ENCODE data around the gene TRUB1. TPM values are rescaled to one million over a fixed set of nuclear protein-coding genes. Genes with fewer than 3 reads are reported as not detected.

Gene TRUB1
- total and polyA plus RNA-seq, 2 donors (not counting 1 experiment from before 2014, with no cell fraction given) = 19.6 to 38.5 TPM

- no peak overlapping the region for H2AFZ ChIP-seq (ENCODE audit: low read length)
- H3K9me3 ChIP-seq (ENCODE audit: control insufficient read depth, insufficient read depth, low read depth, low read length) = no peaks in the 10 kb centered on the region
- TF ChIP-seq, protein P1, sequence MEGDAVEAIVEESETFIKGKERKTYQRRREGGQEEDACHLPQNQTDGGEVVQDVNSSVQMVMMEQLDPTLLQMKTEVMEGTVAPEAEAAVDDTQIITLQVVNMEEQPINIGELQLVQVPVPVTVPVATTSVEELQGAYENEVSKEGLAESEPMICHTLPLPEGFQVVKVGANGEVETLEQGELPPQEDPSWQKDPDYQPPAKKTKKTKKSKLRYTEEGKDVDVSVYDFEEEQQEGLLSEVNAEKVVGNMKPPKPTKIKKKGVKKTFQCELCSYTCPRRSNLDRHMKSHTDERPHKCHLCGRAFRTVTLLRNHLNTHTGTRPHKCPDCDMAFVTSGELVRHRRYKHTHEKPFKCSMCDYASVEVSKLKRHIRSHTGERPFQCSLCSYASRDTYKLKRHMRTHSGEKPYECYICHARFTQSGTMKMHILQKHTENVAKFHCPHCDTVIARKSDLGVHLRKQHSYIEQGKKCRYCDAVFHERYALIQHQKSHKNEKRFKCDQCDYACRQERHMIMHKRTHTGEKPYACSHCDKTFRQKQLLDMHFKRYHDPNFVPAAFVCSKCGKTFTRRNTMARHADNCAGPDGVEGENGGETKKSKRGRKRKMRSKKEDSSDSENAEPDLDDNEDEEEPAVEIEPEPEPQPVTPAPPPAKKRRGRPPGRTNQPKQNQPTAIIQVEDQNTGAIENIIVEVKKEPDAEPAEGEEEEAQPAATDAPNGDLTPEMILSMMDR (conservative IDR thresholded peaks at IDR 0.05 in 1 of 2, IDR thresholded peaks at IDR 0.05 in 1 of 2; ENCODE audit: low read depth in 1 of 2, low read length in 2 of 2) = no peak
- no peak for TF ChIP-seq EZH2 (IDR thresholded peaks at IDR 0.05; ENCODE audit: low read length, missing control alignments)
- H3K27ac ChIP-seq (ENCODE audit: insufficient read depth, low read length) = no peak overlapping the region
- no peaks in the 10 kb centered on the region for H4K20me1 ChIP-seq (ENCODE audit: control insufficient read depth, extremely low read depth, insufficient read depth, low read length)
- no peak for DNase-seq (ENCODE audit: low read depth in 2 of 2)
- H3K36me3 ChIP-seq (ENCODE audit: control insufficient read depth, insufficient read depth, low read length) = no peaks in the 10 kb centered on the region
- H3K27me3 ChIP-seq (ENCODE audit: control insufficient read depth, insufficient read depth, low read length) = no peaks in the 10 kb centered on the region
- H3K4me1 ChIP-seq (ENCODE audit: control insufficient read depth, extremely low read depth, insufficient read depth, low read length) = no peaks in the 10 kb centered on the region
- no peak overlapping the region for H3K9ac ChIP-seq (ENCODE audit: insufficient read depth, low read length)
- no peak overlapping the region for H3K4me2 ChIP-seq (ENCODE audit: extremely low read depth, insufficient read depth, low read length)
- no peak overlapping the region for H3K4me3 ChIP-seq (replicated peaks in 1 of 4; ENCODE audit: control extremely low read depth in 1 of 4, insufficient read depth in 1 of 4, low read depth in 3 of 4, low read length in 4 of 4)
- H3K79me2 ChIP-seq (ENCODE audit: control insufficient read depth, insufficient read depth, low read length) = no peaks in the 10 kb centered on the region
Observed at GRCh38 chr10:114973997-114974396, 36.0 kb downstream of the TRUB1 start.

GRCh38 chr10:114974625-114975024 is 36.6 kb downstream of the TRUB1 start:
- no peaks in the 10 kb centered on the region for H3K36me3 ChIP-seq (ENCODE audit: control insufficient read depth, insufficient read depth, low read length)
- no peaks in the 10 kb centered on the region for H4K20me1 ChIP-seq (ENCODE audit: control insufficient read depth, extremely low read depth, insufficient read depth, low read length)
- H3K4me3 ChIP-seq (replicated peaks in 1 of 4; ENCODE audit: control extremely low read depth in 1 of 4, insufficient read depth in 1 of 4, low read depth in 3 of 4, low read length in 4 of 4) = no peak overlapping the region
- no peak overlapping the region for H3K4me2 ChIP-seq (ENCODE audit: extremely low read depth, insufficient read depth, low read length)
- no peak overlapping the region for H3K9ac ChIP-seq (ENCODE audit: insufficient read depth, low read length)
- TF ChIP-seq, protein P1 (conservative IDR thresholded peaks at IDR 0.05 in 1 of 2, IDR thresholded peaks at IDR 0.05 in 1 of 2; ENCODE audit: low read depth in 1 of 2, low read length in 2 of 2) = no peak
- DNase-seq (ENCODE audit: low read depth in 2 of 2) = no peak
- H3K27me3 ChIP-seq (ENCODE audit: control insufficient read depth, insufficient read depth, low read length) = no peaks in the 10 kb centered on the region
- no peaks in the 10 kb centered on the region for H3K9me3 ChIP-seq (ENCODE audit: control insufficient read depth, insufficient read depth, low read depth, low read length)
- no peaks in the 10 kb centered on the region for H3K79me2 ChIP-seq (ENCODE audit: control insufficient read depth, insufficient read depth, low read length)
- H2AFZ ChIP-seq (ENCODE audit: low read length) = no peak overlapping the region
- no peak overlapping the region for H3K27ac ChIP-seq (ENCODE audit: insufficient read depth, low read length)
- no peaks in the 10 kb centered on the region for H3K4me1 ChIP-seq (ENCODE audit: control insufficient read depth, extremely low read depth, insufficient read depth, low read length)

- H3K4me3 ChIP-seq (replicated peaks in 1 of 4; ENCODE audit: control extremely low read depth in 1 of 4, insufficient read depth in 1 of 4, low read depth in 3 of 4, low read length in 4 of 4) = no peak overlapping the region
- no peaks in the 10 kb centered on the region for H3K79me2 ChIP-seq (ENCODE audit: control insufficient read depth, insufficient read depth, low read length)
- no peaks in the 10 kb centered on the region for H4K20me1 ChIP-seq (ENCODE audit: control insufficient read depth, extremely low read depth, insufficient read depth, low read length)
- TF ChIP-seq, protein P1 (conservative IDR thresholded peaks at IDR 0.05 in 1 of 2, IDR thresholded peaks at IDR 0.05 in 1 of 2; ENCODE audit: low read depth in 1 of 2, low read length in 2 of 2) = no peak
- no peak for TF ChIP-seq EZH2 (IDR thresholded peaks at IDR 0.05; ENCODE audit: low read length, missing control alignments)
- no peaks in the 10 kb centered on the region for H3K9me3 ChIP-seq (ENCODE audit: control insufficient read depth, insufficient read depth, low read depth, low read length)
- no peaks in the 10 kb centered on the region for H3K36me3 ChIP-seq (ENCODE audit: control insufficient read depth, insufficient read depth, low read length)
- no peaks in the 10 kb centered on the region for H3K27me3 ChIP-seq (ENCODE audit: control insufficient read depth, insufficient read depth, low read length)
- no peak overlapping the region for H3K27ac ChIP-seq (ENCODE audit: insufficient read depth, low read length)
- no peak for DNase-seq (ENCODE audit: low read depth in 2 of 2)
- H3K4me1 ChIP-seq (ENCODE audit: control insufficient read depth, extremely low read depth, insufficient read depth, low read length) = no peaks in the 10 kb centered on the region
- H3K4me2 ChIP-seq (ENCODE audit: extremely low read depth, insufficient read depth, low read length) = no peak overlapping the region
- H2AFZ ChIP-seq (ENCODE audit: low read length) = no peak overlapping the region
- no peak overlapping the region for H3K9ac ChIP-seq (ENCODE audit: insufficient read depth, low read length)
Observed at GRCh38 chr10:114975091-114975490, 37.1 kb downstream of the TRUB1 start.
